Mucosa of rectum (tissue), 2 donors: Measurements from ENCODE around the gene TRNP1.

Experiments
- H3K27ac ChIP-seq, 2 donors: one replicate each; pipeline ENCODE4 v1.7.0; 2013; ENCODE audit warnings: inconsistent platforms in 2 of 2, low read depth in 2 of 2, low read length in 2 of 2
- H3K27me3 ChIP-seq, 2 donors: one replicate each; pipeline ENCODE4 v1.7.0; 2013; ENCODE audit warnings: low read length in 2 of 2; ENCODE audit not compliant: control insufficient read depth in 2 of 2, insufficient read depth in 2 of 2
- H3K36me3 ChIP-seq, 2 donors: one replicate each; pipeline ENCODE4 v1.7.0; 2013; ENCODE audit warnings: low read length in 2 of 2; ENCODE audit not compliant: control insufficient read depth in 2 of 2, insufficient read depth in 2 of 2
- H3K4me1 ChIP-seq, 2 donors: one replicate each; pipeline ENCODE4 v1.7.0; 2013; ENCODE audit warnings: low read length in 2 of 2, mild to moderate bottlenecking in 1 of 2; ENCODE audit not compliant: control insufficient read depth in 2 of 2, insufficient read depth in 2 of 2
- H3K4me3 ChIP-seq, 2 donors: one replicate each; pipeline ENCODE4 v1.7.0; 2013; ENCODE audit warnings: low read length in 2 of 2
- H3K9ac ChIP-seq, 2 donors: one replicate each; pipeline ENCODE4 v1.7.0; 2013; ENCODE audit warnings: low read length in 2 of 2, low read depth in 1 of 2, mild to moderate bottlenecking in 1 of 2
- H3K9me3 ChIP-seq, 2 donors: one replicate each; pipeline ENCODE4 v1.7.0; 2013; ENCODE audit warnings: low read length in 2 of 2; ENCODE audit not compliant: control insufficient read depth in 2 of 2
- donor health status: healthy.
- donor health status: Normal muscosa, but diverticular disease.

Gene TRNP1

DNA sequence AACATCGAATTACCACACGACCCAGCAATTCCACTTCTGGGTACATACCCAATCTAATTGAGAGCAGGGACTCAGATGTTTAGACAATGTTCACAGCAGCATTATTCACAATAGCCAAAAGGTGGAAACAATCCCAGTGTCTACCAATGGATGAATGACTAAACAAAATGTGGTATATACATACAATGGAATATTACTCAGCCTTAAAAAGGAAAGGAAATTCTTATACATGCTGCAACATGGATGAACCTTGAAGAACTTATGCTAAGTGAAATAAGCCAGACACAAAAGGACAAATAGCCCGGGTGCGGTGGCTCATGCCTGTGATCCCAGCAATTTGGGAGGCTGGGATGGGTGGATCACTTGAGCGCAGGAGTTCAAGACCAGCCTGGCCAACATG is 40.1 kb upstream of the TRNP1 start:
- Histone ChIP-seq H3K9ac (no peak overlapping the region), H3K4me1 (no peaks in the 10 kb centered on the region), H3K27me3 (peaks cover 3 to 5% of the 10 kb centered on the region in 2 donors), H3K9me3 (no peaks in the 10 kb centered on the region), H3K4me3 (no peak overlapping the region), H3K36me3 (peaks cover 24 to 25% of the 10 kb centered on the region in 2 donors), H3K27ac (no peak overlapping the region)

DNA sequence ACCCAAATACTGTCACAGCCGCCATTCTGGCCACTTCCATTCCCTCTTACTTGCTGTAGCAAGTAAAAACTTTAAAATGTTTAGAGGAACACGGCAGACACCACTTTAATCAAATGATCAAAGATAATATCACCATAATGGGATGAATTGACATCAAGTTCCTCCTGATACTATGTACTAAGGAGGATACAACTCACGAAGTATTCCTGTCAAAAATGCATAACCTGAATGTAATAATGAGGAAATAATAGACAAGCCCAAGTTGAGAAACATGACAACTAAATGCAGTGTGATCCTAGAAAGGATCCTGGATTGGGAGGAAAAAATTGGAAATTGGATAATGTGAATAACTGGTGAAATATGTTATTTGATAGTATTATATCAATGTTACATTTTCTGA is 37.2 kb upstream of the TRNP1 start:
- no peaks in the 10 kb centered on the region for H3K9me3 ChIP-seq
- H3K27ac ChIP-seq, result no peak overlapping the region
- peaks cover 5 to 7% of the 10 kb centered on the region in 2 donors for H3K36me3 ChIP-seq
- no peak overlapping the region for H3K9ac ChIP-seq
- H3K4me3 ChIP-seq, result no peak overlapping the region
- H3K4me1 ChIP-seq, result peaks cover 10 to 13% of the 10 kb centered on the region in 2 donors
- H3K27me3 ChIP-seq, result peaks cover 8 to 10% of the 10 kb centered on the region in 2 donors

DNA sequence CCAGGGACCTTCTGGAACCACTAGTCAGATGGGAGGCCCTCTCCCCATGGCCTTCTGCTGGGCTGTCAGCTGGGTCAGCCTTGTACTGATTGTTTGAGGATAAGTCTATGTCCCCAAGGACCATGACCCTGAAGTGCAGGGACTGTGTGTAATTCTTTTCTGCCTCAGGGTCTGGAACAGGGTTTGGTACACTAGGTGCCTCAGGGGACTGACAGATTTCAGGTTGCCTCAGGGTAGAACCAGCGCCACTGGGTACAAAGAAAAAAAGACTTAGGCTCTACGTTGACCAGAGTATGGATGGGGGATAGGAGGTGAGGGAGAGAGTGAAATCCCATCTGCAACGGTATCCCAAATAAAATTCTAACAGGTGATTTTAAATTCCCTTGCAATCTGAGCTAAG is 36.2 kb upstream of the TRNP1 start:
- Histone ChIP-seq H3K9me3 (no peaks in the 10 kb centered on the region), H3K27me3 (peaks cover 8 to 10% of the 10 kb centered on the region in 2 donors), H3K4me3 (no peak overlapping the region), H3K9ac (no peak overlapping the region), H3K36me3 (peaks cover 0 to 3% of the 10 kb centered on the region in 2 donors), H3K27ac (no peak overlapping the region), H3K4me1 (peaks cover 10 to 13% of the 10 kb centered on the region in 2 donors)

DNA sequence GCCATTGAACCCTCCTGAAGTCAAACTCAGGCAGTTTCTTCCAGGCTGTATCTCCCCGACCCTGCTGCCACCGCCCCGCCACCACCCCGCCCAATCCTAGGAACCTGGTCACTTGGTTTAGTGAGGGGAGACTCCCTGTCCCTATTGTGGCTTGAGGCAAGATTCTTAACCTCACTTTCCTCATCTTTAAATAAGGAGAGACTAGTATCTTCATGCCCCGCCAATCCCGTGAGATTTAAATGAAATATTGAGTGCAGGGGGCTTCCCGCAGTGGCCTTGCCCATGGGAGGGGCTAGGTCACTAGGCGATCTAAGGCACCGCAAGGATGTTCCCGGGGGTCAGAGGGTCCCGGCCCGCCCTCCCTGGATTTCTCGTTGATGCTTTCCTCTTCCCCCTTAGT is 34.2 kb upstream of the TRNP1 start:
- peaks cover 10% of the 10 kb centered on the region in 2 donors for H3K27me3 ChIP-seq
- H3K9me3 ChIP-seq, result no peaks in the 10 kb centered on the region
- H3K9ac ChIP-seq, result peak overlapping the region; percentile 70 to 84
- H3K4me3 ChIP-seq, result peak overlapping the region; percentile 73 to 85
- H3K36me3 ChIP-seq, result no peaks in the 10 kb centered on the region
- H3K4me1 ChIP-seq, result peaks cover 10 to 13% of the 10 kb centered on the region in 2 donors
- H3K27ac ChIP-seq, result no peak overlapping the region

DNA sequence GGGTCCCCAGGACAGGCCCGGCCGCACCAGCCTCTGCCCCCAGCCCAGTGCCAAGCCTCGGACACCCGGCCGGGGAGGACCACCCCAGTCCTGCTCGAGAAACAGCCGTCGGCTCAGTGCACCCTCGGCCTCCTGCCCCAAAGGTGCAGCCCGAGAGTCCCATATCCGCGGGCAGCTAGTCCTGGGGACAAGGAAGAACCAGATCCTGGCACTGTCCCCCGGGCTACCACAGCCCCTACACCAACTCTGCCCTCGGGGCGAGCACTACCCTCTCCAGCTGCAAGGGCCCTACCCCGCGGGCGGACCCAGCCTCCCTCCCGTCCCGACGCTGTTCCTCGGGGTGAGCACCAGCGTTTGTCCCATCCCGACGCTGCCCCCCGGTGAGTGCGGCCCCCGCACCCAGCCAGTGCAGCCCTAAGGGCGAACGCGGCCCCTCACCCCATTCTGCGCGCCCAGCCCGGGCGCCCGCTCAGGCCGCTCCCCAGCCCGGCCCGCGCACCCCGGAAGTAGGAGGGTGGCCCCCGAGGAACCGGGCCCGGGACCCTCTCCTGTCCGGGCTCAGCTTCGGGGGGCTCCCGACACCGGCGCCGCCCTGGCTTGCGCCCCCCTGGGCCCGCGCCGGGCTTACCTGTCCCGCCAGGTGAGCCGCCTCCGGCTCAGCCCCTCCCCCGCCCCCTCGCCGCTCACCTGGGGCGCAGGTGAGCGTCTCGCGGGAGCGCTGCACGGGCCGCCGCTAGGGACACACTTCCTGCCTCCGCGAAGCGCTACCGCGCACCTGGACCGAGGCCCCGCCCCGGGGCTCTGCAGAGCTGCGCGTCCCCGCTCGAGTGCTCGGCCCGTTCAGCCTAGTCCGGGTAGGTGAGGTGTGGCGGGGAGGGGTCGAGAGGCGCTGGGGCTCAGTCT is 33.5 kb upstream of the TRNP1 start, which contains the start of gene KDF1:
Gene KDF1 (minus strand): TSS at position 747 of the 903 bp plus-strand sequence. CDS start 8,088 bp downstream, outside the sequence.
- Histone ChIP-seq H3K4me1 (peaks cover 10 to 13% of the 10 kb centered on the region in 2 donors), H3K27me3 (peaks cover 10% of the 10 kb centered on the region in 2 donors), H3K36me3 (no peaks in the 10 kb centered on the region), H3K9me3 (no peaks in the 10 kb centered on the region), H3K9ac (peak within 1 kb of the TSS; percentile 70 to 84), H3K27ac (peak within 1 kb of the TSS; percentile 43 to 63), H3K4me3 (peak within 1 kb of the TSS; percentile 73 to 85)

DNA sequence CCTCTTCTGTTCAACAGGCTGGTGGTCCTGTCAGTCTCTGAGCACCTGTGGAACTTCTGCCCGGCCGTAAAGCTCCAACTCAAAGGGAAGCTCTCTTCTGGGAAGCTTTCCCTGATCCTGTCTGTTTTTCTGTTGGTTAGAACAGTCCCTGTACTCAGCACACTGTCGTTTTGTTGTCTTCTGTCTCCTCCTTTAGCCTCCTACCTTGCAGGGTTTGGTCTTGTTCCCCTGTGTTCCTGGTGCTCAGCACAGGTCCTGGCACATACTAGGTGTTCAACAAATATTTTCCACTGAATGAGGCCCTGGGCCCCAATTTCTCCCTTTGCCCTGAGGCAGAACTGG is 32.9 kb upstream of the TRNP1 start:
- Histone ChIP-seq H3K4me1 (peaks cover 10 to 13% of the 10 kb centered on the region in 2 donors), H3K27me3 (peaks cover 10% of the 10 kb centered on the region in 2 donors), H3K9me3 (no peaks in the 10 kb centered on the region), H3K4me3 (peak overlapping the region; percentile 73 to 85), H3K27ac (peak overlapping the region in 1 of 2 donors; percentile 59), H3K9ac (peak overlapping the region; percentile 32 to 84), H3K36me3 (no peaks in the 10 kb centered on the region)

DNA sequence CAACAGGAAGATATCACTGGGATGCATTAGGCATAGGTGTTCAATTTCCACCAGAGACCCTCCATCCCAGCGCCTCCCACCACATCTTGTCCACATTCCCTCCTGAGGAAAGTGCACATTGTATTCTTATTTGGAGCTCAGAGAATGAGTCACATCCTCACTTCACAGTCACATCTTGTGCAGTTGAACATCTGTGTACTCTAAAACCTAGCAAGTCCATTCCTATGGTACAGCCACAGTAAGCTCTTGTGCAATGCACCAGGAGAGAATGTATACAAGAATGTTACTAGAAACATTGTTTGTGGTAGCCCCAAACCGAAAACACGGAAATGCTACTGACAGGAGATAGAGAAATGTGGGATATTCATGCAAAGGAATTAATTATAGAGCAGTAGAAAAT is 31.7 kb upstream of the TRNP1 start:
- no peaks in the 10 kb centered on the region for H3K9me3 ChIP-seq
- H3K27ac ChIP-seq, result no peak overlapping the region
- H3K27me3 ChIP-seq, result peaks cover 10% of the 10 kb centered on the region in 2 donors
- H3K4me3 ChIP-seq, result no peak overlapping the region
- no peak overlapping the region for H3K9ac ChIP-seq
- H3K4me1 ChIP-seq, result peaks cover 10 to 15% of the 10 kb centered on the region in 2 donors
- H3K36me3 ChIP-seq, result no peaks in the 10 kb centered on the region

DNA sequence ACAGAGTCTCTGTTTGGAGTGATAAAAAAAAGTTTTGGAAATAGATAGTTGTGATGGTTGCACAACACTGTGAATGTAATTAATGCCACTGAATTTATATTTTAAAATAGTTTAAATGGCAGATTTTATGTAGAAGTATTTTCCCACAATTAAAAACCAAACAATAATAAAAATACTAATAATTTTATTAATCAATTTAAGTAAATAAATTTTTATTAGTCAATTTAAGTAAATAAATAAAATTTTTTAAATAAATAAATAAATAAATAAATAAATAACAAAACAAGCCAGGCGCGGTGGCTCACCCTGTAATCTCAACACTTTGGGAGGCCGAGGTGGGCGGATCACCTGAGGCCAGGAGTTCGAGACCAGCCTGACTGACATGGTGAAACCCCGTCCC is 28.3 kb upstream of the TRNP1 start:
- Histone ChIP-seq H3K9ac (no peak overlapping the region), H3K4me1 (peaks cover 3 to 10% of the 10 kb centered on the region in 2 donors), H3K36me3 (no peaks in the 10 kb centered on the region), H3K4me3 (no peak overlapping the region), H3K27ac (no peak overlapping the region), H3K27me3 (peaks cover 0 to 7% of the 10 kb centered on the region in 2 donors), H3K9me3 (no peaks in the 10 kb centered on the region)

DNA sequence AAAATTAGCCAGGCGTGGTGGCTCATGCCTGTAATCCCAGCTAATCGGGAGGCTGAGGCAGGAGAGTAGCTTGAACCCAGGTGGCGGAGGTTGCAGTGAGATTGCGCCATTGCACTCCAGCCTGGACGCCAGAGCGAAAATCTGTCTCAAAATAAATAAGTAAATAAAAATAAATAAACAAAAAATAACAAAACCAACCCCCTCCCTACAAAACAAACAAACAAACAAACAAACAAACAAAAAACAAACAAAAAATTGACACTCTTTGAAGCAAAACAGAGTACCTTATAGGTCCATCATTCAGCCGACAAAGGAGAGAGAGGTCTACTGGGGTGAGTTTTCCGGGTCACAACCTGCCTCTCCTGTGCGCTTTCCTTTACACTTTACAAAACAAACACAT is 27.9 kb upstream of the TRNP1 start:
- peaks cover 0 to 6% of the 10 kb centered on the region in 2 donors for H3K27me3 ChIP-seq
- H3K4me1 ChIP-seq, result peaks cover 5 to 9% of the 10 kb centered on the region in 2 donors
- H3K36me3 ChIP-seq, result no peaks in the 10 kb centered on the region
- H3K9me3 ChIP-seq, result no peaks in the 10 kb centered on the region
- no peak overlapping the region for H3K27ac ChIP-seq
- no peak overlapping the region for H3K4me3 ChIP-seq
- H3K9ac ChIP-seq, result no peak overlapping the region

DNA sequence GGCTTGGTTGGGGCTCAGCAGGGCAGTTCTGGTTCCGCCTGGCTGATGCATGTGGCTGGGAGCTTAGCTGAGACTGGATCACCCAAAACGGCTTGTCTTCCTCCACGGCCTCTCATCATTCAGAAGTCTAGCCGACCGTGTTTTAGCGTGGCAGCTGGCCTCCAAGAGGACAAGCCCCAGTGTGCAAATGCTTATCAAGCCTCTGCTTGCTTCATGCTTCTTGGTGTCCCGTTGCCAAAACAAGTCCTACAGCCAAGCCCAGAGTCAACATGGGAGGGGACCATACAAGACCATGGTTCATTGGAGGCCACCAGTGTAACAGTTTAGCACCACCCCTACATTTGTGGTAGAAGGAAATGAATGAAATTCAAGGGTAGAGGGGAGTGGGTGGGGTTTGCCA is 22.7 kb upstream of the TRNP1 start:
- no peaks in the 10 kb centered on the region for H3K36me3 ChIP-seq
- H3K9ac ChIP-seq, result no peak overlapping the region
- peaks cover 4 to 7% of the 10 kb centered on the region in 2 donors for H3K4me1 ChIP-seq
- H3K9me3 ChIP-seq, result no peaks in the 10 kb centered on the region
- H3K27ac ChIP-seq, result peak overlapping the region; percentile 38 to 44
- no peaks in the 10 kb centered on the region for H3K27me3 ChIP-seq
- H3K4me3 ChIP-seq, result no peak overlapping the region
